CD8-positive, alpha-beta memory T cell (primary cell): Measurements from ENCODE around the gene BTG1. TPM values are rescaled to one million over a fixed set of nuclear protein-coding genes. Genes with fewer than 3 reads are reported as not detected.
"Not testable (repeated sequence)": the region's sequence is repeated elsewhere in the genome, so short reads cannot be mapped to it uniquely, and the experiment has no call there.

ENCODE experiments used
- CTCF ChIA-PET: fragments of 350-600 bp; sonication (Branson Sonifier 250); formaldehyde crosslinking; loops from one replicate; lab custom pipeline; 2021; ENCODE audit warnings: antibody characterized with exemption; lab: Charles Lee
- POLR2A ChIA-PET: fragments of 350-600 bp; sonication (Branson Sonifier 250); formaldehyde crosslinking; loops from one replicate; lab custom pipeline; 2021; ENCODE audit warnings: antibody characterized with exemption; lab: Charles Lee
- DNase-seq, 5 donors: peaks; one replicate each; pipeline versions ENCODE4 v3.0.0 to v3.0.0-alpha.2; 2020 to 2022; ENCODE audit warnings: mixed read lengths in 1 of 5
- H3K27ac ChIP-seq: one replicate; pipeline ENCODE4 v1.7.0; 2013; ENCODE audit warnings: low read depth, mild to moderate bottlenecking, low read length, moderate library complexity
- H3K27me3 ChIP-seq: 2 replicates; pipeline ENCODE4 v1.7.0; 2013; ENCODE audit warnings: low read length, mild to moderate bottlenecking; ENCODE audit not compliant: insufficient read depth, poor library complexity, severe bottlenecking
- H3K36me3 ChIP-seq: 2 replicates; pipeline ENCODE4 v1.7.0; 2013; ENCODE audit warnings: mild to moderate bottlenecking, low read length, moderate library complexity; ENCODE audit not compliant: insufficient read depth
- H3K4me1 ChIP-seq: 2 replicates; pipeline ENCODE4 v1.7.0; 2013; ENCODE audit warnings: mild to moderate bottlenecking, low read length, moderate library complexity; ENCODE audit not compliant: insufficient read depth
- H3K4me3 ChIP-seq: 2 replicates; pipeline ENCODE4 v1.7.0; 2013; ENCODE audit warnings: mild to moderate bottlenecking, low read length
- H3K9me3 ChIP-seq: 2 replicates; pipeline ENCODE4 v1.7.0; 2013; ENCODE audit warnings: mild to moderate bottlenecking, low read length
- H3K27ac Mint-ChIP-seq, 8 donors: one replicate each; pipeline ENCODE4 v1.8.0; 2020 to 2021; ENCODE audit warnings: mixed read lengths in 8 of 8, mild to moderate bottlenecking in 6 of 8, inconsistent platforms in 3 of 8, moderate library complexity in 3 of 8
- H3K27me3 Mint-ChIP-seq, 2 donors: one replicate each; pipeline ENCODE4 v1.8.0; 2020 to 2021; ENCODE audit warnings: mixed read lengths in 2 of 2, mild to moderate bottlenecking in 1 of 2, moderate library complexity in 1 of 2
- H3K36me3 Mint-ChIP-seq, 3 donors: one replicate each; pipeline ENCODE4 v1.8.0; 2020 to 2021; ENCODE audit warnings: mixed read lengths in 3 of 3, inconsistent platforms in 1 of 3, mild to moderate bottlenecking in 1 of 3
- H3K4me1 Mint-ChIP-seq, 3 donors: one replicate each; pipeline ENCODE4 v1.8.0; 2020 to 2021; ENCODE audit warnings: mixed read lengths in 3 of 3, inconsistent platforms in 1 of 3, mild to moderate bottlenecking in 1 of 3
- H3K4me3 Mint-ChIP-seq, 7 donors: one replicate each; pipeline ENCODE4 v1.8.0; 2020 to 2021; ENCODE audit warnings: mixed read lengths in 7 of 7, mild to moderate bottlenecking in 6 of 7, moderate library complexity in 4 of 7, inconsistent platforms in 2 of 7
- H3K9me3 Mint-ChIP-seq, 5 donors: one replicate each; pipeline ENCODE4 v1.8.0; 2020 to 2022; ENCODE audit warnings: mixed read lengths in 5 of 5, mild to moderate bottlenecking in 3 of 5, moderate library complexity in 2 of 5, inconsistent platforms in 1 of 5
- polyA plus RNA-seq: library from polyadenylated mRNA; unstranded; fragments of 300-500 nt; fragmentation: Illumina TruSeq; gene quantifications from one replicate; pipeline ENCODE4 v1.2.3, GENCODE V29; 2021
- total RNA-seq, 2 experiments: library from RNA; stranded (reverse); gene quantifications; one replicate each; pipeline ENCODE4 v1.2.3, GENCODE V29; 2021

The BTG1 gene
- total and polyA plus RNA-seq, 3 experiments from 2014 or later, result 98.3 to 748 (median 103) TPM

- Histone ChIP-seq H3K4me1 (peaks cover 47% of the 10 kb centered on the region), H3K36me3 (peaks cover 23% of the 10 kb centered on the region), H3K4me3 (peak overlapping the region; percentile 98), H3K27ac (peak overlapping the region; percentile 40), H3K9me3 (no peaks in the 10 kb centered on the region), H3K27me3 (no peaks in the 10 kb centered on the region)
- H3K4me1 Mint-ChIP-seq, result peaks cover 60 to 64% (median 63%) of the 10 kb centered on the region in 3 donors
- H3K27ac Mint-ChIP-seq, result peak overlapping the region in 7 of 8 donors; percentile 72 to 99 (median 96)
- H3K36me3 Mint-ChIP-seq, result peaks cover 25 to 90% (median 40%) of the 10 kb centered on the region in 3 donors
- H3K27me3 Mint-ChIP-seq, result no peaks in the 10 kb centered on the region
- ChIA-PET CTCF (interaction anchor here (0.6 to 2.4 kb wide), 7 partner anchors 101 to 755 kb away, joined by 3 to 7 read pairs (median 3); no protein-coding TSS in a partner anchor), POLR2A (interaction anchor here (0.9 to 2.5 kb wide), 3 partner anchors 8 to 458 kb away, joined by 3 to 24 read pairs (median 4); partner anchors contain the start of gene BTG1)
- H3K9me3 Mint-ChIP-seq, result no peaks in the 10 kb centered on the region
- peak in 1 of 5 donors; percentile 25 for DNase-seq
- H3K4me3 Mint-ChIP-seq, result peak overlapping the region; percentile 95 to 100 (median 100)
Observed at GRCh38 chr12:92136965-92137721, 8.5 kb downstream of the BTG1 start.

GRCh38 chr12:92136026-92136730 is 9.5 kb downstream of the BTG1 start:
- H3K27ac Mint-ChIP-seq, result peak overlapping the region; percentile 36 to 99 (median 94)
- peaks cover 15% of the 10 kb centered on the region for H3K36me3 ChIP-seq
- H3K27ac ChIP-seq, result no peak overlapping the region
- H3K4me3 ChIP-seq, result peak overlapping the region; percentile 98
- no peaks in the 10 kb centered on the region for H3K27me3 ChIP-seq
- peaks cover 70 to 74% (median 73%) of the 10 kb centered on the region in 3 donors for H3K4me1 Mint-ChIP-seq
- no peak for DNase-seq
- ChIA-PET POLR2A (interaction anchor here (0.7 to 5.3 kb wide), 4 partner anchors 9 to 459 kb away, joined by 3 to 35 read pairs (median 14); partner anchors contain the start of gene BTG1), CTCF (interaction anchor here (0.8 to 2.4 kb wide), 5 partner anchors 10 to 434 kb away, joined by 3 to 6 read pairs (median 4); partner anchors contain the start of gene BTG1)
- H3K4me3 Mint-ChIP-seq, result peak overlapping the region; percentile 95 to 100 (median 100)
- H3K9me3 ChIP-seq, result no peaks in the 10 kb centered on the region
- no peaks in the 10 kb centered on the region for H3K9me3 Mint-ChIP-seq
- peaks cover 26 to 89% (median 32%) of the 10 kb centered on the region in 3 donors for H3K36me3 Mint-ChIP-seq
- H3K27me3 Mint-ChIP-seq, result no peaks in the 10 kb centered on the region
- peaks cover 57% of the 10 kb centered on the region for H3K4me1 ChIP-seq

- H3K4me3 Mint-ChIP-seq, result peak overlapping the region; percentile 95 to 100 (median 100)
- peak overlapping the region; percentile 74 to 99 (median 94) for H3K27ac Mint-ChIP-seq
- not testable (repeated sequence) for H3K9me3 Mint-ChIP-seq, H3K27ac ChIP-seq, H3K36me3 ChIP-seq, H3K9me3 ChIP-seq, DNase-seq, H3K27me3 ChIP-seq, H3K27me3 Mint-ChIP-seq
- peaks cover 25 to 87% (median 27%) of the 10 kb centered on the region in 3 donors for H3K36me3 Mint-ChIP-seq
- POLR2A ChIA-PET, result interaction anchor here (0.7 to 5.3 kb wide), 2 partner anchors 10 to 197 kb away, joined by 3 to 35 read pairs; partner anchors contain the start of gene BTG1
- Histone ChIP-seq H3K4me1 (peaks cover 63% of the 10 kb centered on the region), H3K4me3 (peak overlapping the region; percentile 98)
- H3K4me1 Mint-ChIP-seq, result peaks cover 76 to 80% (median 79%) of the 10 kb centered on the region in 3 donors
- CTCF ChIA-PET, result interaction anchor here (0.7 to 2.4 kb wide), 5 partner anchors 9 to 434 kb away, joined by 3 to 6 read pairs (median 5); partner anchors contain the start of gene BTG1
Observed at GRCh38 chr12:92135541-92135940, 10.1 kb downstream of the BTG1 start.

- Mint-ChIP-seq H3K4me1 (peaks cover 80 to 88% (median 87%) of the 10 kb centered on the region in 3 donors), H3K36me3 (peaks cover 21 to 83% (median 22%) of the 10 kb centered on the region in 3 donors), H3K27me3 (no peaks in the 10 kb centered on the region), H3K9me3 (no peaks in the 10 kb centered on the region), H3K4me3 (peak overlapping the region; percentile 79 to 100 (median 99)), H3K27ac (peak overlapping the region; percentile 47 to 98 (median 90))
- Histone ChIP-seq H3K27ac (peak overlapping the region; percentile 0), H3K36me3 (peaks cover under 1% of the 10 kb centered on the region), H3K4me3 (peak overlapping the region; percentile 26), H3K4me1 (peaks cover 70% of the 10 kb centered on the region), H3K27me3 (no peaks in the 10 kb centered on the region), H3K9me3 (no peaks in the 10 kb centered on the region)
- DNase-seq, result no peak
- ChIA-PET CTCF (interaction anchor here (0.7 to 2.4 kb wide), 6 partner anchors 10 to 435 kb away, joined by 3 to 6 read pairs (median 5); no protein-coding TSS in a partner anchor), POLR2A (interaction anchor here (1.2 to 5.3 kb wide), 2 partner anchors 11 to 99 kb away, joined by 4 to 35 read pairs; partner anchors contain the start of gene BTG1)
Observed at GRCh38 chr12:92134638-92135274, 10.9 kb downstream of the BTG1 start.

GRCh38 chr12:92133795-92134637 is 11.6 kb downstream of the BTG1 start:
- Histone ChIP-seq H3K4me3 (peak overlapping the region; percentile 26), H3K4me1 (peaks cover 77% of the 10 kb centered on the region), H3K27me3 (no peaks in the 10 kb centered on the region), H3K27ac (peak overlapping the region; percentile 0), H3K9me3 (no peaks in the 10 kb centered on the region), H3K36me3 (no peaks in the 10 kb centered on the region)
- Mint-ChIP-seq H3K9me3 (peaks cover 0 to 3% (median 0%) of the 10 kb centered on the region in 5 donors), H3K36me3 (peaks cover 20 to 82% (median 22%) of the 10 kb centered on the region in 3 donors), H3K4me3 (peak overlapping the region; percentile 79 to 100 (median 99)), H3K4me1 (peaks cover 84 to 93% (median 92%) of the 10 kb centered on the region in 3 donors), H3K27ac (peak overlapping the region; percentile 73 to 98 (median 90)), H3K27me3 (no peaks in the 10 kb centered on the region)
- no peak for DNase-seq
- POLR2A ChIA-PET, result interaction anchor here (0.7 to 5.3 kb wide), 5 partner anchors 8 to 187 kb away, joined by 3 to 35 read pairs (median 3); partner anchors contain the start of gene BTG1
- CTCF ChIA-PET, result interaction anchor here (1.0 to 2.1 kb wide), 6 partner anchors 11 to 436 kb away, joined by 3 to 13 read pairs (median 6); partner anchors contain the start of gene BTG1

- DNase-seq, result no peak
- Histone ChIP-seq H3K4me1 (peaks cover 85% of the 10 kb centered on the region), H3K27me3 (no peaks in the 10 kb centered on the region), H3K9me3 (no peaks in the 10 kb centered on the region), H3K27ac (no peak overlapping the region), H3K4me3 (peak overlapping the region; percentile 26), H3K36me3 (no peaks in the 10 kb centered on the region)
- peaks cover 19 to 81% (median 20%) of the 10 kb centered on the region in 3 donors for H3K36me3 Mint-ChIP-seq
- peak overlapping the region; percentile 79 to 100 (median 99) for H3K4me3 Mint-ChIP-seq
- peak overlapping the region; percentile 67 to 98 (median 86) for H3K27ac Mint-ChIP-seq
- H3K4me1 Mint-ChIP-seq, result peaks cover 85 to 94% (median 94%) of the 10 kb centered on the region in 3 donors
- POLR2A ChIA-PET, result interaction anchor here (0.7 to 5.3 kb wide), 5 partner anchors 9 to 186 kb away, joined by 3 to 35 read pairs (median 3); partner anchors contain the start of gene BTG1
- peaks cover 0 to 3% (median 0%) of the 10 kb centered on the region in 5 donors for H3K9me3 Mint-ChIP-seq
- H3K27me3 Mint-ChIP-seq, result no peaks in the 10 kb centered on the region
- CTCF ChIA-PET, result interaction anchor here (1.0 to 2.1 kb wide), 3 partner anchors 12 to 92 kb away, joined by 3 to 13 read pairs (median 3); partner anchors contain the start of gene BTG1
Observed at GRCh38 chr12:92133171-92133570, 12.5 kb downstream of the BTG1 start.
